ENCODE measurements around the gene KIF26B.

GRCh38 chr1:245605480-245606156 lies 450.8 kb downstream of the KIF26B start:
- no peak for TF ChIP-seq CTCF (conservative IDR thresholded peaks at IDR 0.05; ENCODE audit: low read depth, low read length)
- no peak for TF ChIP-seq EZH2phosphoT487 (IDR thresholded peaks at IDR 0.05; ENCODE audit: borderline replicate concordance, low read length)
- TF ChIP-seq EZH2 (IDR thresholded peaks at IDR 0.05; ENCODE audit: low read length, unreplicated experiment) = no peak
